HepG2 (cell line): ENCODE data around the gene PPP4R2.

ENCODE experiments used
- FOXA1 ChIP-seq, 2 experiments: fragments of 450-650 bp in 1 of 2; sonication (generic) in 1 of 2; formaldehyde crosslinking in 1 of 2; IDR thresholded peaks; 2 replicates each; pipeline versions ENCODE4 v1.4.0 to v1.6.1; 2016 to 2020; ENCODE audit warnings: missing genetic modification reagents in 1 of 2
- HDAC1 ChIP-seq: sonication (generic); formaldehyde crosslinking; IDR thresholded peaks from 2 replicates; pipeline ENCODE4 v1.5.1; 2020; ENCODE audit warnings: mild to moderate bottlenecking, missing genetic modification reagents
- HOXA7 ChIP-seq: sonication (generic); formaldehyde crosslinking; IDR thresholded peaks from 2 replicates; pipeline ENCODE4 v1.8.1; 2022; ENCODE audit warnings: mild to moderate bottlenecking, missing genetic modification reagents, moderate library complexity
- HOXA9 ChIP-seq: sonication (generic); formaldehyde crosslinking; IDR thresholded peaks from 2 replicates; pipeline ENCODE4 v1.8.1; 2022; ENCODE audit warnings: missing genetic modification reagents, mild to moderate bottlenecking, moderate library complexity, borderline replicate concordance
- JDP2 ChIP-seq: sonication (generic); formaldehyde crosslinking; IDR thresholded peaks from 2 replicates; pipeline ENCODE4 v1.8.1; 2022; ENCODE audit warnings: missing genetic modification reagents, borderline replicate concordance
- PCBP1 ChIP-seq: fragments of 200-400 bp; formaldehyde crosslinking; IDR thresholded peaks from 2 replicates; pipeline ENCODE4 v1.6.1; 2017; ENCODE audit warnings: mild to moderate bottlenecking, low read depth, low read length, borderline replicate concordance
- RAD21 ChIP-seq: fragments of 450-650 bp; formaldehyde crosslinking; IDR thresholded peaks from 2 replicates; pipeline ENCODE4 v1.5.0; 2020; ENCODE audit warnings: mild to moderate bottlenecking
- TCF12 ChIP-seq, 2 experiments: fragments of 450-650 bp in 1 of 2; sonication (generic) in 1 of 2; formaldehyde crosslinking in 1 of 2; IDR thresholded peaks; 2 replicates each; pipeline versions ENCODE4 v1.6.1 to v1.8.0; 2017 to 2022; ENCODE audit warnings: antibody characterized with exemption in 1 of 2, mild to moderate bottlenecking in 1 of 2, missing genetic modification reagents in 1 of 2, moderate library complexity in 1 of 2
- USF2 ChIP-seq, 2 experiments: sonication (generic) in 1 of 2; formaldehyde crosslinking in 1 of 2; IDR thresholded peaks; 2 replicates each; pipeline versions ENCODE4 v1.5.1 to v1.6.1; 2011 to 2020; ENCODE audit warnings: borderline replicate concordance in 1 of 2, low read depth in 1 of 2, low read length in 1 of 2, mild to moderate bottlenecking in 1 of 2, missing genetic modification reagents in 1 of 2, moderate library complexity in 1 of 2
- ZBTB7A ChIP-seq: sonication (generic); formaldehyde crosslinking; IDR thresholded peaks from 2 replicates; pipeline ENCODE4 v1.8.0; 2022; ENCODE audit warnings: mild to moderate bottlenecking, missing genetic modification reagents
- ZFP37 ChIP-seq: sonication (generic); formaldehyde crosslinking; IDR thresholded peaks from 2 replicates; pipeline ENCODE4 v1.4.0; 2020; ENCODE audit warnings: missing genetic modification reagents, borderline replicate concordance
- ZNF589 ChIP-seq: sonication (generic); formaldehyde crosslinking; conservative IDR thresholded peaks from 2 replicates; pipeline ENCODE4 v1.8.0; 2022; ENCODE audit warnings: mild to moderate bottlenecking, moderate library complexity, missing genetic modification reagents

GRCh38 chr3:73094129-73094528 is 97.5 kb downstream of the PPP4R2 start:
- TF ChIP-seq HOXA9 = no peak
- TF ChIP-seq HOXA7 (CRISPR knock-in tag) = no peak
- TF ChIP-seq ZBTB7A (CRISPR knock-in tag) = no peak
- no peak for TF ChIP-seq JDP2 (CRISPR knock-in tag)
- no peak for TF ChIP-seq TCF12 (IDR thresholded peaks at IDR 0.05)
- no peak for TF ChIP-seq TCF12 (CRISPR knock-in tag; IDR thresholded peaks at IDR 0.05)
- TF ChIP-seq ZFP37 (CRISPR knock-in tag) = no peak
- no peak for TF ChIP-seq FOXA1 (IDR thresholded peaks at IDR 0.05)
- no peak for TF ChIP-seq FOXA1 (CRISPR knock-in tag; IDR thresholded peaks at IDR 0.05)
- no peak for TF ChIP-seq ZNF589 (CRISPR knock-in tag)
- TF ChIP-seq USF2 (IDR thresholded peaks at IDR 0.05; ENCODE audit: low read depth, low read length) = no peak
- no peak for TF ChIP-seq USF2 (CRISPR knock-in tag; IDR thresholded peaks at IDR 0.05; ENCODE audit: borderline replicate concordance)
- TF ChIP-seq RAD21 (CRISPR knock-in tag) = no peak
- no peak for TF ChIP-seq HDAC1
- TF ChIP-seq PCBP1 = no peak
